Measurements from ENCODE around the gene SPTBN4.
"Not testable (repeated sequence)": the region's sequence is repeated elsewhere in the genome, so short reads cannot be mapped to it uniquely, and the experiment has no call there.

The SPTBN4 gene

DNA sequence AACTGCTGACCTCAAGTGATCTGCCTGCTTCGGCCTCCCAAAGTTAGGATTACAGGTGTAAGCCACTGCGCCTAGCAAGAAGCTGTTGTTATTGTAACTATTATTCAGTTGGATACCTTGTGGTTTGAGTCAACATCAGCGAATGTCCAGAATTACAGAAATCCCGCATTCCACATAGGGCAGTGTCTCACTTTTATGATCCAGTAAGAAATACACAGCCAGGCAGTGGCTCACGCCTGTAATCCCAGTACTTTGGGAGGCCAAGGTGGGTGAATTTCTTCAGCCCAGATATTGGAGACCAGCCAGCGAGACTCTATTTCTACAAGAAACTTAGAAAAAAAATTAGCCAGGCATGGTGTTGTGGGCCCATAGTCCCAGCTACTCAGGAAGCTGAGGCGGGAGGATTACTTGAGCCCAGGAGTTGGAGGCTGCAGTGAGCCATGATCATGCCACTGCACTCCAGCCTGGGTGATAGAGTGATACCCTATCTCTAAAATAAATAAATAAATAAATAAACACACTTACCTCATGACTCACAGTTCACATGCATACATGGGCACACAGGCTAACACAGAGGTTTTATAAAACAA is 43.8 kb downstream of the SPTBN4 start:
- no peak for DNase-seq

- DNase-seq: no peak
These were observed 44.7 kb downstream of the SPTBN4 start for GRCh38 chr19:40511487-40511886.

GRCh38 chr19:40512110-40512472 is 45.3 kb downstream of the SPTBN4 start:
- no peak for DNase-seq

DNA sequence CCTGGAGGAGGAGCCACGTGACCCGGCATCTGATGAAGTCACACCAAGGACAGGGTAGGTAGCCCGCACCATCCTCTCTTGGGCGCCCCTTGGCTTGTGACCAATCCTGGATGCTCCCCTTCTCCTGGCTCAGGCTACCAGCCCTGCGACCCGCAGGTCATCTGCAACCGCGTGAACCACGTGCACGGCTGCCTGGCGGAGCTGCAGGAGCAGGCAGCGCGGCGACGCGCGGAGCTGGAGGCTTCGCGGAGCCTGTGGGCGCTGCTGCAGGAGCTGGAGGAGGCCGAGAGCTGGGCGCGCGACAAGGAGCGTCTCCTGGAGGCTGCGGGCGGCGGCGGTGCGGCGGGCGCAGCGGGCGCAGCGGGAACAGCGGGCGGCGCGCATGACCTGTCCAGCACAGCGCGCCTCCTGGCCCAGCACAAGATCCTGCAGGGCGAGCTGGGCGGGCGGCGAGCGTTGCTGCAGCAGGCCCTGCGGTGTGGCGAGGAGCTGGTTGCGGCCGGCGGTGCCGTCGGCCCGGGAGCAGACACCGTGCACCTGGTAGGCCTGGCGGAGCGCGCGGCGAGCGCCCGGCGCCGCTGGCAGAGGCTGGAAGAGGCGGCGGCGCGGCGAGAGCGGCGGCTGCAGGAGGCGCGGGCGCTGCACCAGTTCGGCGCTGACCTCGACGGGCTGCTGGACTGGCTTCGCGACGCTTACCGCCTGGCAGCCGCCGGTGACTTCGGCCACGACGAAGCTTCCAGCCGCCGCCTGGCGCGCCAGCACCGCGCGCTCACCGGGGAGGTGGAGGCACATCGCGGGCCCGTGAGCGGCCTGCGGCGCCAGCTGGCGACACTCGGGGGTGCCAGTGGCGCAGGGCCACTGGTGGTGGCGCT is 45.9 kb downstream of the SPTBN4 start:
- no peak for DNase-seq

- no peak for DNase-seq
These were observed 46.5 kb downstream of the SPTBN4 start for GRCh38 chr19:40513345-40513678.

GRCh38 chr19:40513741-40514315 is 47.0 kb downstream of the SPTBN4 start:
- no peak for DNase-seq

GRCh38 chr19:40517248-40517647 is 50.4 kb downstream of the SPTBN4 start:
- DNase-seq: no peak

DNA sequence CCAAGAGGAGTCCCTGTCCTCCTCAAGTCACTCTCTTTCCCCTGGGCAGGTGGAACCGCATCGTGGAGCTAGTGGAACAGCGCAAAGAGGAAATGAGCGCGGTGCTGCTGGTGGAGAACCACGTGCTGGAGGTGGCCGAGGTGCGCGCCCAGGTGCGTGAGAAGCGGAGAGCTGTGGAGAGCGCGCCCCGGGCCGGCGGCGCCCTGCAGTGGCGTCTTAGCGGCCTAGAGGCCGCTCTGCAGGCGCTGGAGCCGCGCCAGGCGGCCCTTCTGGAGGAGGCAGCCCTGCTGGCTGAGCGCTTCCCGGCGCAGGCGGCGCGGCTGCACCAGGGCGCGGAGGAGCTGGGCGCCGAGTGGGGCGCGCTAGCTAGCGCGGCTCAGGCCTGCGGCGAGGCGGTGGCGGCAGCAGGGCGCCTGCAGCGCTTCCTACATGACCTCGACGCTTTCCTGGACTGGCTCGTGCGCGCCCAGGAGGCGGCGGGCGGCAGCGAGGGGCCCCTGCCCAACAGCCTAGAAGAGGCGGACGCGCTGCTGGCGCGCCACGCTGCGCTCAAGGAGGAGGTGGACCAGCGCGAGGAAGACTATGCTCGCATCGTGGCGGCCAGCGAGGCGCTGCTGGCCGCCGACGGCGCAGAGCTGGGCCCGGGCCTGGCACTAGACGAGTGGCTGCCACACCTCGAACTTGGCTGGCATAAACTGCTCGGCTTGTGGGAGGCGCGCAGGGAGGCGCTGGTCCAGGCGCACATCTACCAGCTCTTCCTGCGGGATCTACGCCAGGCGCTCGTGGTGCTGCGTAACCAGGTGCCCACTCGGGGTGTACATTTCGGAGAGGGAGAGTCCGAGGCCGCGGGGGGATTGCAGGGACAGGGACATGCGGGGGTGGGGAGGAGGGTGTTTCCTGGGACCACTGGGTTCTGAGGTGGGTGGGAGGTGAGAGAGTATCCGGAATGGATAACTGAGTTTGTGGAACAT is 52.8 kb downstream of the SPTBN4 start:
- DNase-seq: no peak

GRCh38 chr19:40521276-40521675 is 54.5 kb downstream of the SPTBN4 start:
- no peak for DNase-seq

DNA sequence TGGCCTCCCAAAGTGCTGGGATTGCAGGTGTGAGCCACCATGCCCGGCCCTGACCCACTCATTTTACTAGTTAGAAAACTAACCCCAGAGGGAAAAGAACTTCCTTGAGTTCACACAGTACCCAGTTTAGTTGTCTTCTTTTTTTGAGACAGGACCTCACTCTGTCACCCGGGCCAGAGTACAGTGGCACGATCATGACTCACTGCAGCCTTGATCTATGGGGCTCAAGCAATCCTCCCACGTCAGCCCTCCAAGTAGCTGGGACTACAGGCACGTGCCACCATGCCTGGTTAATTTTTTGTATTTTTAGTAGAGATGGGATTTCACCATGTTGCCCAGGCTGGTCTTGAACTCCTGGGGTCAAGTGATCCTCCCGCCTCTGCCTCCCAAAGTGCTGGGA is 55.1 kb downstream of the SPTBN4 start:
- DNase-seq: not testable (repeated sequence)

GRCh38 chr19:40523322-40524047 is 56.7 kb downstream of the SPTBN4 start:
- DNase-seq: peak; percentile 25

- no peak for DNase-seq
These were observed 57.3 kb downstream of the SPTBN4 start for GRCh38 chr19:40524133-40524549.

DNA sequence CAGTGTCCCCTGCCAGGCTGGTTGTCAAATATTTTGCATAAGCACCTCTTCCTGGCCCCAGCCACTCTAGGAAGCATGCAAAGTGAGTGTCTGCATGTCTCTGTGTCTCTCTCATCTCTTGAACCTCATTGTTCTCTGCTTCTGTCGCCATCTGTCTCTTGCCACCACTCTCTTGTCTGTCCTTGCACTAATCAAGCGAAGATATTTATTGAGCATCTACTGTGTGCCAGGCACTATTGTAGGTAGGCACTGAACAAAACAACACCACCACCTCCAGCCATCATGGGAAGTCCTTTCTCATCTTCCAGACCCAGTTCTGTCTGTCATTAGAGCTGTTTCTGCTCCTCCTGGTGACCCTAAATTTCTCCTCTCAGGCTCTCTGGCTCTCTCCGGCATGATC is 57.9 kb downstream of the SPTBN4 start:
- no peak for DNase-seq

DNA sequence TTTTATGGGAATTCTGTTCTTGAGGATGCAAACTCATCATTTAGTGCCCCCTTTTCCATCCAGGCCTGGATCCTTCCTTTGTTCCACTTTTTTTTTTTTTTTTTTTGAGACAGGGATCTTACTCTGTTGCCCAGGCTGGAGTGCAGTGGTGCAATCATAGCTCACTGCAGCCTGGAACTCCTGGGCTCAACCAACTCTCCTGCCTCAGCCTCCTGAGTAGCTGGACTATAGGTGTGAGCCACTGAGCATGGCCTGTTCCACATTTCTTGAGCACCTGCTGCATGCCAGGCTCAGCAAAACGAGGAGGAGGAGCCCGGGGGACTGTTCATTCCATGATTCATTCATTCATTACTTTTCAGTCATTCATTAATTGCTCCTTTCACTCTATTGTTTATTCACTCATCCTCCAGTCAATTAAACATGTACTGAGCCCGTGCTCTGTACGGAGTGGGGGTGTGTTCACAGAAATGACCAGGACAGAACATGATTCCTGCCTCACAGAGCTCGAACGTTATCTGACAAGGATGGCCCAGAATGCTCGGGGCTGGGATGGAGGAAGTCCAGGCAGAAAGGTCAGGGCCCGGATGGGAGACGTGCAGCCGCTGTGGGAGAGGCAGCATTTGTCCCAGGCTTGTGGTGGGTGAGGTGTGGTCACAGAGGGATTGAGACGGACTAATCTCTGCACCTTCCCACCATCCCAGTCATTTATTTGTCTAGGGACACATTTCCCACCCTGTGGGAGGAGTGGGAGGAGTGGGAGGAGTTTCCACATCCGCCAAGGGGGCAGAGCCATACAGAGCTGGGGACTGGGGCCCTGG is 58.6 kb downstream of the SPTBN4 start:
- no peak for DNase-seq

DNA sequence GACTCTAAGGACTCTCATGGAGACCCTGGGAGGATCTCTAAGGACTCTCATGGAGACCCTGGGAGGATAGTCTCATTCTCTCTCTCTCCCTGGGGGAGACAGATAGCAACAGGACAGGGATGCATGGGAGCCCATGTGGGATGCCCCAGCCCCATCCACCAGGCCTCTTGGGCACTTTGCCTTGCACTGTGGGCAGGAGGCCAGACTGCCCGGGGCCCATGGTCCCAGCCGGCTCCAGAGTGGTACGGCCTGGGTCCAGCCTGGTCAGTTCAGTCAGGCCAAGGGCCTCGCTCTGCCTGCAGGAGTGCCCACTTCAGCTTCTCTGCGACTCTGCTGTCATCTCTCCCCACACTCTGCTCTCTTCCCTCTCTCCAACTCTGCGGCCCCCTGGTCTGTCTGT is 61.3 kb downstream of the SPTBN4 start:
- no peak for DNase-seq

GRCh38 chr19:40528533-40529092 is 61.8 kb downstream of the SPTBN4 start:
- DNase-seq: no peak

DNA sequence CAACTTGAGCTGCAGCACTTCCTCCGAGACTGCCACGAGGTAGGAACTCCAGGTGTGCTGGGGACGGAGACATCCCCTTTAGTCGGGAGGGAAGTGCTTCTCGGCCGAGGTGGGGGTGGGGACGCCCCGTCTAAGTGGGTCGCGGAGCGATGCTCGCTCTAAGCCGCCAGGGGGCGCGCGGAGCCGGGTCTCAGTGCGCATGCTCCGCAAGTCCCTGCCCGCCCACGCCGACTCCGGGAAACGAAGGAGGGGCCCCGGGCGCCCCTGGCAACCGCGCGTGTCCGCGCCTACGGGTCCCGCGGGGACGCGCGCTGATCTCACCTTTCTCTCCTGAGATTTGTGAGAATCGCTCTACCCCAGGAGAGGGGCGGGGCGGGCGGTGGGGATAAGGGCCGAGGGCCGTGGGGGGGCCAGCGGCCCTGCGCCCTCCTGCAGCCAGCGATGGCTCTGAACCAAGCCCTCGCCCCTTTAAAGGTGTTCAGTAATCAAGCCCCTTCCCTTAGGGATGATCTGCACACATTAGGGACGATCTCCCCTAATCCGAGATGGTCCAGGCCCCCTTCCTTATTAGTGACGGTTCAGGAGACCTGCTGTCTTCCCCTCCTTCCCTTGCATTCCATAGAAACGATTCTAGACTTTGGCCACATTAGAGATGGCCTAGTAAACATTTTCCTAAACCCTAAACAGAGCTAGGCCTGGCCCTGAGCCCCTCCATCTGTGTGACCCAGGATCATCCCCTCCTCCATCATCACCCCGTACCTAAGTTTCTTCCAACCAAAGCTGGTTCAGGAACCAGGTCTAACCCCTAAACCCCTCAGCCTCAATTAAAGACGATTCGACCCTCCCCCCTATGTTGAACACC is 62.5 kb downstream of the SPTBN4 start:
- peak; percentile 88 for DNase-seq

DNA sequence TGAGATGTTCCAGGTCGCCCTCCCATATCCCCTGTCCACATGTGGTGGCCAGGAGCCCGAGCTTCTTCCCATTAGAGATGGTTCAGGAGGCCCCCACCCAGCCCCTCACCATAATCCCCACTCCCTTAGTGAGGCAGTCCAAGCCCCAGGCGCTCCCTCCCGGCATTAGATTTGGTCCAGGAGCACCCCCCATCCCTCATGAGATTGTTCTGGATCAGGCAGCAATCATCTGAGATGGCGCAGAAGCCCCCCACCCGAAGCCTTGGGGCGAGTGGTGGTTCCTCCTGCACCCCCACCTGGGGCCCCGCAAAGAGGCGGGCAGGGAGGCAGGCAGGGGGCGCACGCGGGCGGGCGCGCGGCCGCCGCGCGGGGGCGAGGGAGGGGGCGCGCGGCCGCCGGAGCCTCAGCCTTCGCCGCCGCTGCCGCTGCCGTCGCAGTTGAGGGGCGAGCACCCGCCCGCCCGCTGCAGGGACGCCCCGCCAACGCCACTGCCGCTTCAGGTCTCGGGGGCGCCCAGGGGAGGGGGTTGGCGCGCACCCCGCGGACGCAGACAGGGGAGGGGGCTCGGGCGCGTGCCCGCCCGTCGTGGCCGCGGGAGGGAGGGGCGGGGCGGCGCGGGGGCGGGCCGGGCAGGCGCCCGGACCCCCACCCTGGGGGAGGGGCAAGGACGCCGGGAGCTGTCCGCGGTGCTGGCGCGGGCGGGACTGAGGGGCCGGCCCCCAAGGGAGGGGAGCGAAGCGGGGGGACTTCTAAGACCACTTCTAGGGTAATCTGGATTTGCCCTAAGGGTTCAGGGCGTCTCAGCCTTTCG is 63.5 kb downstream of the SPTBN4 start:
- DNase-seq: no peak

DNA sequence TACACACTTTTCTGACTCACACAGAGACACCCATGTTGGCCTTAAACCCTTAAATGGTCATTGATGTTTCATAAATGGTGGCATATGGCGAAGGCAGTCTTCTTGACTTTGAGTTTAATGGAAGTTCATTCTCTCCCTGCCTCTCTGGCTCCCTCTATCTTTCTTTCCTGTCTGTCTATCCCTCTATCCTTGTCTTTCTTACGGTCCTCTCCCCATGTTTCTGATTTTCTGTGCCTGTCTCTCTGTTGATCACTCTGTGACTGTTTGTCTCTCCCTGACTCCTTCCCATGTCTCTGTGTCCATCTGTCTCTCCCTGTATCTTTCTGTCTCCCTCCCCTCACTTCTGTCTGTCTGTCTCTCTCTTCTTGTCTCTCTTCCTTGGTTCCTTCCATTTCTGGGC is 66.7 kb downstream of the SPTBN4 start:
- no peak for DNase-seq
